ENCODE data around the gene PPM1L. TPM values are rescaled to one million over a fixed set of nuclear protein-coding genes. Genes with fewer than 3 reads are reported as not detected.

Gene PPM1L
- total RNA-seq, 1 donor from 2014 or later: 14.2 TPM

GRCh38 chr3:160963949-160964348 is 207.9 kb downstream of the PPM1L start:
- TF ChIP-seq POLR2A (IDR thresholded peaks at IDR 0.05): no peak
- no peak for TF ChIP-seq CTCF (IDR thresholded peaks at IDR 0.05)
- TF ChIP-seq POLR2AphosphoS5 (IDR thresholded peaks at IDR 0.05; ENCODE audit: insufficient read depth in 1 of 2, low read depth in 1 of 2): no peak
- no peak overlapping the region for H3K27ac ChIP-seq
- DNase-seq (ENCODE audit: extremely low spot score in 2 of 2): no peak
- no peaks in the 10 kb centered on the region for H3K9me3 ChIP-seq
- H3K4me3 ChIP-seq: no peak overlapping the region
- H3K36me3 ChIP-seq: no peaks in the 10 kb centered on the region
- intact Hi-C loops (cut with DNase I): no loop called here
- no peaks in the 10 kb centered on the region for H3K27me3 ChIP-seq
- no peaks in the 10 kb centered on the region for H3K4me1 ChIP-seq

GRCh38 chr3:160968761-160969160 is 212.7 kb downstream of the PPM1L start:
- no peak overlapping the region for H3K4me3 ChIP-seq
- TF ChIP-seq CTCF (IDR thresholded peaks at IDR 0.05) (no peak), POLR2A (IDR thresholded peaks at IDR 0.05) (no peak), POLR2AphosphoS5 (IDR thresholded peaks at IDR 0.05; ENCODE audit: insufficient read depth in 1 of 2, low read depth in 1 of 2) (no peak)
- no peak overlapping the region for H3K27ac ChIP-seq
- no peaks in the 10 kb centered on the region for H3K9me3 ChIP-seq
- no peaks in the 10 kb centered on the region for H3K36me3 ChIP-seq
- H3K4me1 ChIP-seq: no peaks in the 10 kb centered on the region
- no peak for DNase-seq (ENCODE audit: extremely low spot score in 2 of 2)
- no peaks in the 10 kb centered on the region for H3K27me3 ChIP-seq
- intact Hi-C loops (cut with DNase I): no loop called here

- no peaks in the 10 kb centered on the region for H3K36me3 ChIP-seq
- DNase-seq (ENCODE audit: extremely low spot score in 2 of 2): no peak
- no peak overlapping the region for H3K4me3 ChIP-seq
- TF ChIP-seq POLR2A (IDR thresholded peaks at IDR 0.05) (no peak), POLR2AphosphoS5 (IDR thresholded peaks at IDR 0.05; ENCODE audit: insufficient read depth in 1 of 2, low read depth in 1 of 2) (no peak), CTCF (IDR thresholded peaks at IDR 0.05) (no peak)
- intact Hi-C loops (cut with DNase I): no loop called here
- no peak overlapping the region for H3K27ac ChIP-seq
- H3K27me3 ChIP-seq: no peaks in the 10 kb centered on the region
- H3K9me3 ChIP-seq: no peaks in the 10 kb centered on the region
- no peaks in the 10 kb centered on the region for H3K4me1 ChIP-seq
Observed at GRCh38 chr3:160973067-160973809, 217.2 kb downstream of the PPM1L start.

GRCh38 chr3:160977773-160978172 is 221.7 kb downstream of the PPM1L start:
- intact Hi-C loops (cut with DNase I): no loop called here
- H3K27me3 ChIP-seq: no peaks in the 10 kb centered on the region

More at GRCh38 chr3:160977773-160978172, 221.7 kb downstream of the PPM1L start:
- Histone ChIP-seq H3K9me3 (no peaks in the 10 kb centered on the region), H3K36me3 (no peaks in the 10 kb centered on the region), H3K4me1 (peaks cover 4% of the 10 kb centered on the region), H3K4me3 (no peak overlapping the region), H3K27ac (no peak overlapping the region)
- no peak for DNase-seq (ENCODE audit: extremely low spot score in 2 of 2)
- TF ChIP-seq POLR2AphosphoS5 (IDR thresholded peaks at IDR 0.05; ENCODE audit: insufficient read depth in 1 of 2, low read depth in 1 of 2) (no peak), CTCF (IDR thresholded peaks at IDR 0.05) (no peak), POLR2A (IDR thresholded peaks at IDR 0.05) (no peak)

All from vagina (tissue), 2 donors.